HG02763 (cell line): ENCODE data around the gene PRKN.

Experiments
- ATAC-seq: cut with Tn5 transposase; IDR thresholded peaks from one replicate; pipeline ENCODE4 v1.9.1; 2021; ENCODE audit warnings: mild to moderate bottlenecking, moderate library complexity; ENCODE audit not compliant: unreplicated experiment

The PRKN gene

GRCh38 chr6:161379834-161380582, 1347.6 kb downstream of the PRKN start:
- no peak for ATAC-seq

DNA sequence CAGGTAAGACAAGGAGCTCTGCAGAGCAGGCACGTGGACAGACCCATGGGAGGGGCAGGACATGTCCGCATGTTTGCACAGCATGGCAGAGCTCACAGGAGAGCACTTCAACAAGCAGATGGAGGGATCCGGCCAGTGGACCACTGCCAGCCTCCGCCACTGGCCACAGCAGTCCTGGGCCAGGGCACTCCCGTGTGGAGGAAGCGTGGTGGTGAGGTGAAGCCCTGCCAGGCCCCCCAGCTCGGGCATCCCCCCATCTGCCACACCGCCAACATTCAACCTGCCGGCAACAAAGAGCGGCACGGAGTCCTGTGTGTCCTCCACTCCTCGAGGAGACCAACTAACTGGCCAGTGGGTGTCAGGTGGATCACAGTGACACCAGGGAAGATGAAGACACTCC, 1349.5 kb downstream of the PRKN start:
- ATAC-seq = no peak

- ATAC-seq = no peak
Observed at GRCh38 chr6:161377116-161377515, 1350.5 kb downstream of the PRKN start.

- no peak for ATAC-seq
Observed at GRCh38 chr6:161376367-161376766, 1351.2 kb downstream of the PRKN start.

GRCh38 chr6:161374971-161375873, 1352.3 kb downstream of the PRKN start:
- no peak for ATAC-seq

DNA sequence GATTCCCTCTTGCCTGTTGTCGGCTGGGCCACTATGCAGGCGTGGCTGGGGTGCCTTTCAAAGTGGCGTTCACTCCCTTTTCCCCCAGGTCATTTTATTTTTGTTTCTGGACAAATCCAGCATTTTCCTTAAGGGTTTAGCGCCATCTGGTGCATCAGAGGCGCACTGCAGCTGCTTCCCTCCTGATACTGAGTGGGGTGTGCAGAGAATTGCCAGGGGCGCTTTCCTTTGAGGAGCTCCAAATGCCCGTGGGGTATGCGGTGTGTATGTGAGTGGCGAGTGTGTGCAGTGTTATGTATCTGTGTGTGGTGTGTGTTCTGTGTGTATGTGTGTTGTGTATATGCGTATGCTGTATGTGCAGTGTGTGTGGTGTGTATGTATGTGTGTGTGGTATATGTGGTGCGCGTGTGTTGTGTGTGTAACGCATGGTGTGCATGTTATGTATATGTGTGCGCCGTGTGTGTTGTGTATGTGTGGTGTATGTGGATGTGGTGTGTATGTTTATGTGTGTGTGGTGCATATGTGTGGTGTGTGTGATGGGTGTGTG, 1353.6 kb downstream of the PRKN start:
- ATAC-seq = no peak

GRCh38 chr6:161372422-161372793, 1355.2 kb downstream of the PRKN start:
- no peak for ATAC-seq

DNA sequence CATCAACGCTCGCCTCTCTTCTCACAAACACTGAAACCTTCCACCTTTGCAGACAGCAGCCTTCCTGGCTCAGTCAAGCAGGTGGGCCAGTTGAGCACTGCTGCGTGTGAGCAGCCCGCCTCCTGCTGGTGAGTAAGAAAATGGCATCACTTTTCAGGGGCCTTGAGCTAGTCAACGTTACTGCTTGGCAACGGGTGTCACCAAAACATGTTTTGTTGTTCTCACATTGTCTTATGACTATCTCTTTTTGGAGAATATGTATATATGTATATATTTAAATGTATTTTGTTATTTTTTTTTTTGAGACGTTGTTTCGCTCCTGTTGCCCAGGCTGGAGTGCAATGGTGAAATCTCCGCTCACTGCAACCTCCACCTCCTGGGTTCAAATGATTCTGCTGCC, 1356.7 kb downstream of the PRKN start:
- ATAC-seq = peak; percentile 84

GRCh38 chr6:161369339-161369738, 1358.2 kb downstream of the PRKN start:
- ATAC-seq = no peak

DNA sequence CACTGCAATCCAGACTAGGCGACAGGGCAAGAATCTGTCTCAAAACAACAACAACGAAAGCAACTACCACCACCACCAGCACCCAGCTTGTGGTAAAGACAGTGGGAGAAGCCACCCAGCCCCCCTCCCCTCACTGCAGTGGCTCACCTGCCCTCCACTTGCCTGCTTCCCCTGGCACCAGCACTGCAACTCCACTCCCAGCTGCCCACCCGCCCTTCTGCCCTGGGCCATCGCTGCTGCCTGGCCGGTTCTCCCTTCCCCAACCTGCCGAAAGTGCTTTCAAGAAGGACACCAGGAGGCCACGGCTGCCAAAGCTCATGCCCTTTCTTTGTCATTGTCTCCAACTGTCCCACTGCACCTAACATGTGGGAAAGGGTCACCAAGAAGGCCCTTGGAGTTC, 1359.1 kb downstream of the PRKN start:
- no peak for ATAC-seq

GRCh38 chr6:161367472-161367871, 1360.1 kb downstream of the PRKN start:
- ATAC-seq = no peak

DNA sequence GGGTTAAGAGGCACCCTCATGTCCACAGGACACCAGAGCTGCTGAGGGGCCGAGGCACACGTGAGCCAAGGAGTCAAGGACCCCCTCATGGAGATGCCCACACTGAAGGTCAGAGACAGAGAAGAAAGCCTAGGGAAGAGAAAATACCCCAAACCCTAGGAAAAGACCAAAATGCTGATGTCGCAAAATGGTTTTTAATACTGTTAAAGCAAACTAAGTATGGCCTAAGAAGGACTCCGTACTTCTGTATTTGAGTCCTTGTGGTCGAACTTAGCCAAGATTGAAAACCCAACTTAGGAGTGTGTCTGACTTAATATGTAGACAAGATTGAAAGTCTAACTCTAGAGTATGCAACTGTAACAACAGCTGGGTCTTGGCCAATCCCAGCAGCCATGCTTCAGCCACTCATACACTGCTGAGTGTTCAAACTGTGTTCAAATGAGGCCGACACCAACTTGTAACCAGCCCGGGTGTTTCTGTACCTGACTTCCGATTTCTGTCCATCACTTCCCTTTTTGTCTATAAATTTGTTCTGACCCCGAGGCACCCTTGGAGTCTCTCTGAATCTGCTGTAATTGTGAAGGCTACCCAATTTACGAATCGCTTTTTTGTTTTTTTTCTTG, 1361.2 kb downstream of the PRKN start:
- ATAC-seq = no peak

DNA sequence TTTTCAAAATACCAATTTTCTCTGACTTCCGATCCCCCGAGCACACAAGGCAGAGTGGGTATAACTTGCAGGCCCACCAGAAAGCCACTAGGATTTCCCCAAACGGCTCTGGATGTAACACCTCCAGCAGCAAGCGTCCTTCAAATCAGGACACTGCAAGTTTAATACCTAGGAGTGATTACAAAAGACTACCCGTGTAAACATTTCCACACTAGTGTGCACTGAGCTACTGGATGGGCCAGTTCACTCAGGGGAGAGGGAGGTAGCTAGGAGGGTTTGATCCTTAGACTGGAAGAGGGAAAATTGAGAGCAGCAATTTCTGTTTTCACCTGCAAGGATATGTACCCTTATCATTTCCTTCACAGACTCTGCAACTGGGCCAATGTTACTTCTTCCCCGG, 1361.9 kb downstream of the PRKN start:
- no peak for ATAC-seq

- no peak for ATAC-seq
Observed at GRCh38 chr6:161363286-161363685, 1364.3 kb downstream of the PRKN start.

GRCh38 chr6:161362266-161362665, 1365.3 kb downstream of the PRKN start:
- ATAC-seq = no peak

- no peak for ATAC-seq
Observed at GRCh38 chr6:161361529-161361928, 1366.0 kb downstream of the PRKN start.

GRCh38 chr6:161360520-161360919, 1367.0 kb downstream of the PRKN start:
- no peak for ATAC-seq

GRCh38 chr6:161359618-161359945, 1368.0 kb downstream of the PRKN start:
- ATAC-seq = no peak

- no peak for ATAC-seq
Observed at GRCh38 chr6:161356167-161356854, 1371.3 kb downstream of the PRKN start.

- no peak for ATAC-seq
Observed at GRCh38 chr6:161355696-161356095, 1371.9 kb downstream of the PRKN start.

DNA sequence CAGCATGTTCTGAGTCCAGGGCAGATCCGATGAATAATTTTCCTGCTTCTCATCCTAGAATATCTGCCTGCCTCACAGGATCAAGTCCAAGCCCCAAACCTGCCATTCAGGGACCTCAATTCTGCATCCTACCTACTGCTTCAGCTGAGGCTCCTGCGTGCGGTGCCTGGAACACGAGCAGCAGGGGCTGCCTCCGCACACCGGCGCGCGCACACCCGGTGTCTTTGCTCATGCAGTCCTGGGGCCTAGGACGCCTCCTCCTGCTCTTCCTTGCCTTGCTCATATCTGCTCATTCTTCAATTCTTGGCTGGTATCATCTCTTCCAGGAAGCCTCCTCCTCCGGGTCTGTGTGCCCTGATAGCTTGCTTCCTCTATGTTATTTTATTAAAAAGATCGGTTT, 1372.6 kb downstream of the PRKN start:
- no peak for ATAC-seq
